ENCODE measurements around the gene OS9. TPM values are rescaled to one million over a fixed set of nuclear protein-coding genes. Genes with fewer than 3 reads are reported as not detected.

Gene OS9
- total and polyA plus RNA-seq, 9 of the 15 experiments (the other 6 are each of a cell fraction or from before 2014, with no cell fraction given): 4.6 to 105 (median 89.5) TPM

Small RNA genes within 50 kb of the gene (microRNA-seq; reads per million reads assigned to microRNA genes)
- not detected for gene MIR6759 (ENCODE audit: borderline microRNAs expressed)

Other genes with a start within 250 kb of the OS9 start
Only the 7 nearest of the 23 such genes appear.
- 18.3 and 21.8 TPM in 2 replicates for gene B4GALNT1, start 60.9 kb upstream of the OS9 start, total RNA-seq (2014; rRNA removed)
- 5.9 and 7.7 TPM in 2 replicates for gene B4GALNT1, start 60.9 kb upstream of the OS9 start, total RNA-seq (2014; rRNA removed; fragmentation: Illumina TruSeq; extraction: Trizol)
- 9.8 and 9.9 TPM in 2 replicates for gene B4GALNT1, start 60.9 kb upstream of the OS9 start, total RNA-seq (2015; rRNA removed; fragmentation: Illumina TruSeq; extraction: Trizol)
- 26.3 and 32.2 TPM in 2 replicates for gene B4GALNT1, start 60.9 kb upstream of the OS9 start, total RNA-seq (2021)
- 7.3 and 12.2 TPM in 2 replicates for gene B4GALNT1, start 60.9 kb upstream of the OS9 start, polyA plus RNA-seq (2011; rRNA removed)
- 17.4 and 17.5 TPM in 2 replicates for gene B4GALNT1, start 60.9 kb upstream of the OS9 start, polyA plus RNA-seq (2014; fragmentation: Illumina TruSeq; extraction: Trizol)
- 1 to 10 TPM; 1.0 to 1.7 TPM for gene B4GALNT1, start 60.9 kb upstream of the OS9 start, polyA plus RNA-seq (2014; fragmentation: Nextera tagmentation; extraction: Ambion mirVana)
- 20.6 and 21.0 TPM in 2 replicates for gene B4GALNT1, start 60.9 kb upstream of the OS9 start, polyA plus RNA-seq (2014; rRNA removed)
- gene AGAP2, start 44.6 kb downstream of the OS9 start, total RNA-seq (2014; rRNA removed): 0.18 and 0.20 TPM in 2 replicates
- gene AGAP2, start 44.6 kb downstream of the OS9 start, total RNA-seq (2014; rRNA removed; fragmentation: Illumina TruSeq; extraction: Trizol): 0.13 and 0.36 TPM in 2 replicates
- gene AGAP2, start 44.6 kb downstream of the OS9 start, total RNA-seq (2015; rRNA removed; fragmentation: Illumina TruSeq; extraction: Trizol): 0.04 and 0.08 TPM in 2 replicates
- 0.31 and 0.60 TPM in 2 replicates for gene AGAP2, start 44.6 kb downstream of the OS9 start, total RNA-seq (2021)
- gene AGAP2, start 44.6 kb downstream of the OS9 start, polyA plus RNA-seq (2011; rRNA removed): 0.12 and 0.36 TPM in 2 replicates
- gene AGAP2, start 44.6 kb downstream of the OS9 start, polyA plus RNA-seq (2014; fragmentation: Illumina TruSeq; extraction: Trizol): 0.19 and 0.77 TPM in 2 replicates
- gene AGAP2, start 44.6 kb downstream of the OS9 start, polyA plus RNA-seq (2014; fragmentation: Nextera tagmentation; extraction: Ambion mirVana): under 1 TPM in 1 of 2 experiments, not detected in 1; 0.07 TPM
- 0.20 and 0.88 TPM in 2 replicates for gene AGAP2, start 44.6 kb downstream of the OS9 start, polyA plus RNA-seq (2014; rRNA removed)
- gene TSPAN31, start 50.9 kb downstream of the OS9 start, total RNA-seq (2014; rRNA removed): 11.3 and 14.0 TPM in 2 replicates
- 14.3 and 14.7 TPM in 2 replicates for gene TSPAN31, start 50.9 kb downstream of the OS9 start, total RNA-seq (2014; rRNA removed; fragmentation: Illumina TruSeq; extraction: Trizol)
- gene TSPAN31, start 50.9 kb downstream of the OS9 start, total RNA-seq (2015; rRNA removed; fragmentation: Illumina TruSeq; extraction: Trizol): 12.6 and 14.3 TPM in 2 replicates
- 11.0 and 12.4 TPM in 2 replicates for gene TSPAN31, start 50.9 kb downstream of the OS9 start, total RNA-seq (2021)
- gene TSPAN31, start 50.9 kb downstream of the OS9 start, polyA plus RNA-seq (2011; rRNA removed): 13.8 and 24.9 TPM in 2 replicates
- gene TSPAN31, start 50.9 kb downstream of the OS9 start, polyA plus RNA-seq (2014; fragmentation: Illumina TruSeq; extraction: Trizol): 17.6 and 20.5 TPM in 2 replicates
- 10 to 100 TPM; 20.1 to 26.4 TPM for gene TSPAN31, start 50.9 kb downstream of the OS9 start, polyA plus RNA-seq (2014; fragmentation: Nextera tagmentation; extraction: Ambion mirVana)
- 11.6 and 20.3 TPM in 2 replicates for gene TSPAN31, start 50.9 kb downstream of the OS9 start, polyA plus RNA-seq (2014; rRNA removed)
- gene CDK4, start 58.2 kb downstream of the OS9 start, total RNA-seq (2014; rRNA removed): 237 and 282 TPM in 2 replicates
- gene CDK4, start 58.2 kb downstream of the OS9 start, total RNA-seq (2014; rRNA removed; fragmentation: Illumina TruSeq; extraction: Trizol): 173 and 188 TPM in 2 replicates
- gene CDK4, start 58.2 kb downstream of the OS9 start, total RNA-seq (2015; rRNA removed; fragmentation: Illumina TruSeq; extraction: Trizol): 216 and 217 TPM in 2 replicates
- gene CDK4, start 58.2 kb downstream of the OS9 start, total RNA-seq (2021): 238 and 253 TPM in 2 replicates
- 429 and 436 TPM in 2 replicates for gene CDK4, start 58.2 kb downstream of the OS9 start, polyA plus RNA-seq (2011; rRNA removed)
- 347 and 427 TPM in 2 replicates for gene CDK4, start 58.2 kb downstream of the OS9 start, polyA plus RNA-seq (2014; fragmentation: Illumina TruSeq; extraction: Trizol)
- gene CDK4, start 58.2 kb downstream of the OS9 start, polyA plus RNA-seq (2014; fragmentation: Nextera tagmentation; extraction: Ambion mirVana): 10 to 100 TPM; 37.8 to 62.8 TPM
- 309 and 339 TPM in 2 replicates for gene CDK4, start 58.2 kb downstream of the OS9 start, polyA plus RNA-seq (2014; rRNA removed)
- 6.2 and 6.9 TPM in 2 replicates for gene MARCHF9, start 61.0 kb downstream of the OS9 start, total RNA-seq (2014; rRNA removed)
- gene MARCHF9, start 61.0 kb downstream of the OS9 start, total RNA-seq (2014; rRNA removed; fragmentation: Illumina TruSeq; extraction: Trizol): 2.9 and 4.2 TPM in 2 replicates
- 4.6 and 5.6 TPM in 2 replicates for gene MARCHF9, start 61.0 kb downstream of the OS9 start, total RNA-seq (2015; rRNA removed; fragmentation: Illumina TruSeq; extraction: Trizol)
- gene MARCHF9, start 61.0 kb downstream of the OS9 start, total RNA-seq (2021): 10.1 and 10.7 TPM in 2 replicates
- gene MARCHF9, start 61.0 kb downstream of the OS9 start, polyA plus RNA-seq (2011; rRNA removed): 6.6 and 10.3 TPM in 2 replicates
- 9.5 and 9.9 TPM in 2 replicates for gene MARCHF9, start 61.0 kb downstream of the OS9 start, polyA plus RNA-seq (2014; fragmentation: Illumina TruSeq; extraction: Trizol)
- gene MARCHF9, start 61.0 kb downstream of the OS9 start, polyA plus RNA-seq (2014; fragmentation: Nextera tagmentation; extraction: Ambion mirVana): 1 to 10 TPM in 1 of 2 experiments, under 1 TPM in 1; 0.80 to 1.3 TPM
- 9.7 and 12.4 TPM in 2 replicates for gene MARCHF9, start 61.0 kb downstream of the OS9 start, polyA plus RNA-seq (2014; rRNA removed)
- 1.3 and 2.2 TPM in 2 replicates for gene CYP27B1, start 72.9 kb downstream of the OS9 start, total RNA-seq (2014; rRNA removed)
- gene CYP27B1, start 72.9 kb downstream of the OS9 start, total RNA-seq (2014; rRNA removed; fragmentation: Illumina TruSeq; extraction: Trizol): 0.57 and 0.65 TPM in 2 replicates
- gene CYP27B1, start 72.9 kb downstream of the OS9 start, total RNA-seq (2015; rRNA removed; fragmentation: Illumina TruSeq; extraction: Trizol): 1.2 TPM in 2 replicates
- gene CYP27B1, start 72.9 kb downstream of the OS9 start, total RNA-seq (2021): 2.6 and 4.2 TPM in 2 replicates
- gene CYP27B1, start 72.9 kb downstream of the OS9 start, polyA plus RNA-seq (2011; rRNA removed): 2.5 and 7.0 TPM in 2 replicates
- gene CYP27B1, start 72.9 kb downstream of the OS9 start, polyA plus RNA-seq (2014; fragmentation: Illumina TruSeq; extraction: Trizol): 1.5 and 1.8 TPM in 2 replicates
- under 1 TPM; 0.18 to 0.23 TPM for gene CYP27B1, start 72.9 kb downstream of the OS9 start, polyA plus RNA-seq (2014; fragmentation: Nextera tagmentation; extraction: Ambion mirVana)
- gene CYP27B1, start 72.9 kb downstream of the OS9 start, polyA plus RNA-seq (2014; rRNA removed): 3.1 and 3.8 TPM in 2 replicates
- gene METTL1, start 78.0 kb downstream of the OS9 start, total RNA-seq (2014; rRNA removed): 24.0 and 42.5 TPM in 2 replicates
- 12.6 and 14.6 TPM in 2 replicates for gene METTL1, start 78.0 kb downstream of the OS9 start, total RNA-seq (2014; rRNA removed; fragmentation: Illumina TruSeq; extraction: Trizol)
- 17.5 and 18.0 TPM in 2 replicates for gene METTL1, start 78.0 kb downstream of the OS9 start, total RNA-seq (2015; rRNA removed; fragmentation: Illumina TruSeq; extraction: Trizol)
- 44.0 and 49.3 TPM in 2 replicates for gene METTL1, start 78.0 kb downstream of the OS9 start, total RNA-seq (2021)
- 39.2 and 45.1 TPM in 2 replicates for gene METTL1, start 78.0 kb downstream of the OS9 start, polyA plus RNA-seq (2011; rRNA removed)
- gene METTL1, start 78.0 kb downstream of the OS9 start, polyA plus RNA-seq (2014; fragmentation: Illumina TruSeq; extraction: Trizol): 36.8 and 47.6 TPM in 2 replicates
- gene METTL1, start 78.0 kb downstream of the OS9 start, polyA plus RNA-seq (2014; fragmentation: Nextera tagmentation; extraction: Ambion mirVana): 10 to 100 TPM; 52.9 to 65.9 TPM
- gene METTL1, start 78.0 kb downstream of the OS9 start, polyA plus RNA-seq (2014; rRNA removed): 23.9 and 32.1 TPM in 2 replicates